SIG-M5 (cell line): Measurements from ENCODE around the gene IL1RAPL1.

Experiments used
- DNase-seq: peaks from one replicate; lab custom pipeline; 2025; lab: John Stamatoyannopoulos, UW

Gene IL1RAPL1

GRCh38 chrX:29788991-29789699 lies 1201.9 kb downstream of the IL1RAPL1 start:
- no peak for DNase-seq

- no peak for DNase-seq
Observed at GRCh38 chrX:29792335-29792734, 1205.1 kb downstream of the IL1RAPL1 start.

GRCh38 chrX:29797156-29797555 lies 1209.9 kb downstream of the IL1RAPL1 start:
- DNase-seq = no peak

- no peak for DNase-seq
Observed at GRCh38 chrX:29798469-29798868, 1211.2 kb downstream of the IL1RAPL1 start.

- no peak for DNase-seq
Observed at GRCh38 chrX:29813174-29813573, 1225.9 kb downstream of the IL1RAPL1 start.

GRCh38 chrX:29824176-29824906 lies 1237.1 kb downstream of the IL1RAPL1 start:
- no peak for DNase-seq

- DNase-seq = no peak
Observed at GRCh38 chrX:29826742-29827141, 1239.5 kb downstream of the IL1RAPL1 start.

DNA sequence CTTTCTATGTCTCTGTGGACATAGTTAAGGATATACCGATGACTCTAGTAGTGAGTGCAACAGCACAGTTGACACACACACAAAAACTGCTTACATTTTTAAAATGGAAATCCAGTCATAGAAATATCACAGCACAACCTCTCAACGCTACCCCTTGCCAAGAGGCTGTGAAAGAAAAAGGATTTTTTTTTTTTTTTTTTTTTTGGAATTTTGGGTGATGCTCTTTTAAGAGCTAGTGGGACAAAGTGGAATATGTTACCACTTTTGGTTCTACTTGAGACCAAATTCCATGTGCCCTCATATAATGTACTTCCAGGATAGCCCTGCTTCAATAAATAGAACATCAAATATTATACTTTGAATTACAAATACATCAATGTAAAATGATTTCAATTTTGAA lies 1247.1 kb downstream of the IL1RAPL1 start:
- no peak for DNase-seq

DNA sequence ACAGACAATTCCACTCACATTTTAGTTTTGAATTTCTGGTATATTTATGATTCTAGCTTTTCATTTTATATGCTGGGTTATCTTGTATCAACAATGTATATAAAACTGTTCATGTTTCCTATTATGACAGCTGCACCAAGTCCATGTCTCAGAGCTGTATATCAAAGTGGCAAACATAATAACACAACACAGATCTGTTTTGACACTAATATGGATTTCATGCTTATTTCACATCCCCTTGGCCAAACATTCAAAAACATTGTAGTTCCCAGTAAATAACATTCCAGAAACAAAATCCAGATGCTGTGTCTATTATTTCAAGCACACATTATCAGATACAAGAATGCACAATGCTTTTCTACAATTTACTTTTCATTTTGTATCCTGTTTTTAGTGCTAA lies 1247.5 kb downstream of the IL1RAPL1 start:
- no peak for DNase-seq

GRCh38 chrX:29841750-29842149 lies 1254.5 kb downstream of the IL1RAPL1 start:
- DNase-seq = no peak

DNA sequence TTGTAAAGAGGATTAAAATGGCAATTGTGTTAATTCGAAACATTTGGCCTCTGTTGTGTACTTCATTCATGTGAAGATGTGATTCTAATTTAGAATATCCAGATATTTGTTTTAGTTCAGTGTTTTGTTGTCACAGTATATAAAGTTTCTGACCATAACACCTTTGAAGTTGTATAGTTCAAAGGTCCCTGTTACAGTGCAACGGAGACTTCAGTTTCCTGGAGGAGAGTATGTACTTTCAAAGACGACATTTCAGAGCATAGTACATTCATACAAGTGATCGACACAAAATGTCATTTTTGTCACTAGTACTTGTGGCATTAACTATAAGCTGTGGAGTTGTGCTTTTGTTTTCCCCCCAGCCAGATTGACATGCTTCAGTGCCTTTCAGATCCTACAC lies 1255.3 kb downstream of the IL1RAPL1 start:
- no peak for DNase-seq

- no peak for DNase-seq
Observed at GRCh38 chrX:29851857-29852605, 1264.8 kb downstream of the IL1RAPL1 start.

DNA sequence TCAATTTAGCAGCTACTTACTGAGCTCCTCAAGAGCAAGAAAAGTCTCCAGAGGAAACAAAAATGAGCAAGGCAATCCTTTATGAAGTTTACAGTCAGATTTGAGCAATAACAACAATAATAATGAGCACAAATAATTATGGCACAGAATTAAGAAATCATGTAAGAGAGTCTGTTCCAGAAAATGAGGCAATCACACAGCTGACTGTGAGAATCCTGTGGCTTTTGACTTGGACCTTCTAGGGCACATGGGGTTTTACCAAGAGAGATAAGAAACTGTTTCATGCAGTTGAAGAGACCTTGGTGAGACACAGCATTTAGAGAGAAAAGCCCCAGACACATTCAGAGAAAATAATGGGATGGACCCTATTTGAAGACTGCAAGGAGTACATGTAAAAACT lies 1265.5 kb downstream of the IL1RAPL1 start:
- no peak for DNase-seq

DNA sequence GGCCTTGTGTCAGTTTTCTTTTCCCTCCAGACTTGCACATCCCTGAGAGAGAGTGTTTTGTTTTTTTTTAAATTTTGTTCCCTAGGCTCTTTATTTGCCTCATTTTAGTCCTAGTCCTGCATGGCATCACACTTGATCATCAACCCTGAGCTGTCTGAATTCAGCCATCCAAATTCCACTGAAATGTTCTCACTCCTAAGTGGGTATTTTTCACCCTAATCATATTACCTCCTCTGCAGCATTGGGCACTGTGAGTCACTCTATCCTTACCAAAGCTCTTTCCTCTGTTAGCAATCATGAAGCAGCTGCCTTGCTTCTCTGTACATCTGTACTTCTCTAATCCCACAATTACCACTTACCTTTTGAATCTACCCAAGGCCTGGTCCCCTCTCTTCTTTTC lies 1271.5 kb downstream of the IL1RAPL1 start:
- no peak for DNase-seq

DNA sequence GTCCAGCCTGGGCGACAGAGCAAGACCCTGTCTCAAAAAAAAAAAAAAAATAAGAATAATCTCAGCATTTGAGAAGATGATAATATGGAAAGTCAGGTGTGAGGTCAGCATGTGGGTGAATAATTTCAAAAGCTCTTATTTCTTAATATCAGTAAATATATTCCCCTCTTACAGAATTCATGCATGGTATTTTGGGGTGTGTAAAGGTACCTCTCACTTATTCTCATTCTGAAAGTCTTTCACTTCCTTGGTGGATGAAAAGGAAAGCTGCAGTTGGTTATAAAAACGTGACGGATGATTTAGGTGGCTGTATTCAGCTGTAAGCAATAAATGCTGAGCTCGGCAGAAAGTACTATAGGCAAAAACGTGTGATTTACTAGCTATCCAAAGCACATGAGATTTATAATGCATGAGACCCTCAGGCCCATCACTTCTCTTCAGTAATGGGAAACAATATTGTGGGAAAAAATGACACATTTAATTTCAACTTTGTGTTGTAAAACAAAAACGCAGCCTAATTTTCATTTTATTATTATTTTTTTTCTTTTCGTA lies 1275.0 kb downstream of the IL1RAPL1 start:
- no peak for DNase-seq

DNA sequence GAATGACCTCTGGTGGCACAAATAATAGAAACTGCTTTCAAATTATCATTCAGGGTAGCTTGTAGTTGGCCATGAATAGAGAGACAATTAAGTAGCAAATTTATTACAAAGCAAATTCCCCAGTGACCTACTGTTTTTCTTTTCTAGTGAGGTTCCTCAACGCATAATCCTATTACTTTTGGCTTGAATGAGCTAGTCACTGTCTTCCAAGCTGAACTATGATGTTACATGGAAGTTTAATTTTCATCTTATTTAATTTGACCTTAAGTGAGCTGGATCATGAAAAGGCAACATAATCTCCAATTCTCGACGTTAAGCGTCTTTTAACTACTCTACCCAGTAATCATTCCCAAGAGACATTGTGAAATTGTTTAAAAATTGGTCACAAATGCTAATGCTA lies 1280.7 kb downstream of the IL1RAPL1 start:
- DNase-seq = no peak

DNA sequence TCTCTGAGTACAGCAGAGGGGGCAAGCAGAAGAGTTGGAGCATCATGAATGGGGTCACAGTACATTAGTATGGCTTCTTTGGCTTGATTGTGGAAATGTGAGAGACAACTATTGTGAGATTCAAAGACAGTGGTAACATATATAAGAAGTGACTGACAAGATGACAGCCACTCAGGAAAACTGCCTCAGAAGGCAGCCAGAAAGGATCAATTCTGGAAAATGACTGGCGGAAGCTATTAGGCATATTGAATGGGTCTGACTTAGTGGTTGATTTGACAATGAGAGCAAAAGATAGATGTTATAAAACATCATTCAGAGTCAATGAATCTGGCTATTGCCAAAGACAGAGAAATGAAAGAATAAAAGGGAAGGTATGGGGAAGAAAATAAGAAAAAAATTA lies 1282.6 kb downstream of the IL1RAPL1 start:
- no peak for DNase-seq

- DNase-seq = no peak
Observed at GRCh38 chrX:29870608-29871007, 1283.4 kb downstream of the IL1RAPL1 start.

GRCh38 chrX:29872831-29873230 lies 1285.6 kb downstream of the IL1RAPL1 start:
- no peak for DNase-seq

- DNase-seq = no peak
Observed at GRCh38 chrX:29876733-29877132, 1289.5 kb downstream of the IL1RAPL1 start.

GRCh38 chrX:29880977-29881376 lies 1293.7 kb downstream of the IL1RAPL1 start:
- no peak for DNase-seq

- no peak for DNase-seq
Observed at GRCh38 chrX:29890004-29890403, 1302.8 kb downstream of the IL1RAPL1 start.
